NT2/D1 (cell line): ENCODE measurements around the gene GGA1.
A peak's percentile ranks its signal among the peaks of the same experiment; 100 is the strongest.

Experiments used
- DNase-seq: peaks from one replicate; pipeline ENCODE4 v3.0.0-alpha.2; 2011; ENCODE audit warnings: low read depth, low spot score
- H3K27me3 ChIP-seq: 2 replicates; pipeline ENCODE4 v1.6.0; 2011; ENCODE audit warnings: mild to moderate bottlenecking; ENCODE audit not compliant: insufficient read length, insufficient read depth
- H3K36me3 ChIP-seq: 2 replicates; pipeline ENCODE4 v1.6.1; 2011; ENCODE audit warnings: mild to moderate bottlenecking, low read length, mixed read lengths; ENCODE audit not compliant: insufficient read depth, insufficient read length
- H3K4me1 ChIP-seq: 2 replicates; pipeline ENCODE4 v1.5.1; 2011; ENCODE audit not compliant: insufficient read depth, insufficient read length
- H3K4me3 ChIP-seq: 2 replicates; pipeline ENCODE4 v1.5.1; 2011; ENCODE audit warnings: low read depth; ENCODE audit not compliant: insufficient read length
- H3K9ac ChIP-seq: 2 replicates; pipeline ENCODE4 v1.6.0; 2011; ENCODE audit warnings: low read depth; ENCODE audit not compliant: insufficient read length
- H3K9me3 ChIP-seq: 2 replicates; pipeline ENCODE4 v1.5.1; 2011; ENCODE audit warnings: mild to moderate bottlenecking, low read length; ENCODE audit not compliant: insufficient read depth
- SUZ12 ChIP-seq: IDR thresholded peaks from 2 replicates; pipeline ENCODE4 v1.6.1; 2011; ENCODE audit not compliant: insufficient read length, insufficient read depth; ENCODE audit errors: extremely low read depth
- YY1 ChIP-seq: IDR thresholded peaks from 2 replicates; pipeline ENCODE4 v1.6.1; 2011; ENCODE audit not compliant: insufficient read length, insufficient read depth
- ZNF274 ChIP-seq: IDR thresholded peaks from 2 replicates; pipeline ENCODE4 v1.6.1; 2011; ENCODE audit warnings: mild to moderate bottlenecking, low read depth, low read length

The GGA1 gene

GRCh38 chr22:37623075-37624016, 14.7 kb downstream of the GGA1 start:
- DNase-seq, result no peak
- Histone ChIP-seq H3K9me3 (no peaks in the 10 kb centered on the region), H3K36me3 (peaks cover 63% of the 10 kb centered on the region), H3K4me1 (peaks cover 11% of the 10 kb centered on the region), H3K9ac (peak overlapping the region; percentile 32), H3K27me3 (no peaks in the 10 kb centered on the region), H3K4me3 (no peak overlapping the region)
- TF ChIP-seq ZNF274 (no peak), SUZ12 (no peak), YY1 (no peak)

GRCh38 chr22:37624017-37624365, 15.4 kb downstream of the GGA1 start:
- H3K4me1 ChIP-seq, result peaks cover 11% of the 10 kb centered on the region
- H3K27me3 ChIP-seq, result no peaks in the 10 kb centered on the region
- no peak for TF ChIP-seq ZNF274
- no peak for TF ChIP-seq YY1
- no peak for TF ChIP-seq SUZ12
- H3K9ac ChIP-seq, result peak overlapping the region; percentile 32
- H3K4me3 ChIP-seq, result no peak overlapping the region
- H3K9me3 ChIP-seq, result no peaks in the 10 kb centered on the region
- H3K36me3 ChIP-seq, result peaks cover 62% of the 10 kb centered on the region
- no peak for DNase-seq

GRCh38 chr22:37624876-37625275, 16.2 kb downstream of the GGA1 start:
- TF ChIP-seq SUZ12 (no peak), ZNF274 (no peak), YY1 (no peak)
- DNase-seq, result no peak
- H3K4me1 ChIP-seq, result peaks cover 11% of the 10 kb centered on the region
- H3K9ac ChIP-seq, result no peak overlapping the region
- no peaks in the 10 kb centered on the region for H3K9me3 ChIP-seq
- peaks cover 65% of the 10 kb centered on the region for H3K36me3 ChIP-seq
- no peaks in the 10 kb centered on the region for H3K27me3 ChIP-seq
- no peak overlapping the region for H3K4me3 ChIP-seq

GRCh38 chr22:37625737-37626136, 17.1 kb downstream of the GGA1 start:
- Histone ChIP-seq H3K27me3 (no peaks in the 10 kb centered on the region), H3K9me3 (no peaks in the 10 kb centered on the region), H3K9ac (peak overlapping the region; percentile 21), H3K4me3 (no peak overlapping the region), H3K36me3 (peaks cover 62% of the 10 kb centered on the region), H3K4me1 (peaks cover 11% of the 10 kb centered on the region)
- DNase-seq, result no peak
- TF ChIP-seq SUZ12, result no peak
- TF ChIP-seq ZNF274, result no peak
- TF ChIP-seq YY1, result no peak

- Histone ChIP-seq H3K9me3 (no peaks in the 10 kb centered on the region), H3K27me3 (no peaks in the 10 kb centered on the region), H3K36me3 (peaks cover 61% of the 10 kb centered on the region), H3K9ac (peak overlapping the region; percentile 21), H3K4me3 (no peak overlapping the region), H3K4me1 (peaks cover 11% of the 10 kb centered on the region)
- no peak for TF ChIP-seq YY1
- TF ChIP-seq ZNF274, result no peak
- no peak for TF ChIP-seq SUZ12
- no peak for DNase-seq
Measured at GRCh38 chr22:37626144-37626543, 17.5 kb downstream of the GGA1 start.

GRCh38 chr22:37626556-37627075, 18.0 kb downstream of the GGA1 start:
- no peak for DNase-seq
- Histone ChIP-seq H3K27me3 (no peaks in the 10 kb centered on the region), H3K9me3 (no peaks in the 10 kb centered on the region), H3K9ac (no peak overlapping the region), H3K36me3 (peaks cover 60% of the 10 kb centered on the region), H3K4me1 (peaks cover 11% of the 10 kb centered on the region), H3K4me3 (no peak overlapping the region)
- TF ChIP-seq YY1 (no peak), ZNF274 (no peak), SUZ12 (no peak)

GRCh38 chr22:37627121-37627520, 18.5 kb downstream of the GGA1 start:
- Histone ChIP-seq H3K4me3 (no peak overlapping the region), H3K36me3 (peaks cover 65% of the 10 kb centered on the region), H3K27me3 (no peaks in the 10 kb centered on the region), H3K9ac (peak overlapping the region; percentile 32), H3K4me1 (peaks cover 11% of the 10 kb centered on the region), H3K9me3 (no peaks in the 10 kb centered on the region)
- TF ChIP-seq YY1 (no peak), SUZ12 (no peak), ZNF274 (no peak)
- no peak for DNase-seq
